Measurements from ENCODE around the gene FOSL1. TPM values are rescaled to one million over a fixed set of nuclear protein-coding genes. Genes with fewer than 3 reads are reported as not detected.

FOSL1 gene
- total RNA-seq, 1 experiment from 2014 or later, result 2.7 TPM

DNA sequence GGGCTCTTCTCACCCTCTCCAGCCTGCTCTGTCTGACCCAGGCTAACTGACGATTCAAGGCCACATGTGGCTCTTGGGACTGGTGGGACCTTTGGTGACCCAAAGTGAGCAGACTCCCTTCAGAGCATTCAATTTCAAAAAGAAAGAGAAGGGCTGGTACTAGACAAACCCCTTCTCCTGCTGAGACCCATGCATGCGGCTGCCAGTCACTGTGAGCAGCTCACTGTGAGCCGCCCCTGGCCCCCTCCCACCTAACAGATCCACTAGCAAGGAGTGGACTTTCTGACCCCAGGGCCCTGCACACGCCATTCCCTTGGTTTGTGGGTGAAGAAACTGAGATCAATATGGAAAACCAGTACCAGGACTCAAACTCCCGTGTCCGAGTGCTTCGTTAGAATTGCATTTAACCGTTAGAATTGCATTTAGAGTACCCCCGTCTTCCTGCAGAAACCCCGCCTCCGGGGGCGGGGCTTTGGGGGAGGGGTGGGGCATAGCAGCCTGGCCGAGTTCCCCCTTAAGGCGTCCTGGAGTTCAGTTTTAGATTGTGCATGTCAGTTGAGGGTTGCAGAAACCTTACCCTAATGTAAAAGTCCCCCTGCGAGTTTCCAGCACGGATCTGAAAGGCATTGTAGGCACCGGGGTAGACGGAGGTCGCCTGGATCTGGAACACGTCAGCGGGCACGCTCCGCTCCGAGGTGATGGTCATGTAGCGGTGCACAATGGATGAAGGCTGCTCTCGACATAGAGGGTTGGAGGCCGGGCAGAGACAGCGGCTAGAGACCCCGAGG is 32.7 kb downstream of the FOSL1 start:
- Histone ChIP-seq H3K9me3 (no peaks in the 10 kb centered on the region), H3K27me3 (replicated peaks; ENCODE audit: control insufficient read depth, insufficient read depth, low read length) (no peaks in the 10 kb centered on the region), H3K36me3 (ENCODE audit: control insufficient read depth, insufficient read depth, low read length) (no peaks in the 10 kb centered on the region), H3K4me3 (ENCODE audit: low read depth, low read length) (no peak overlapping the region), H3K4me1 (no peaks in the 10 kb centered on the region)
- Mint-ChIP-seq H3K4me1 (ENCODE audit: low read depth, unreplicated experiment) (no peaks in the 10 kb centered on the region), H3K27ac (ENCODE audit: unreplicated experiment) (no peak overlapping the region), H3K27me3 (ENCODE audit: insufficient read depth, unreplicated experiment) (no peaks in the 10 kb centered on the region), H3K9me3 (ENCODE audit: unreplicated experiment) (no peaks in the 10 kb centered on the region), H3K36me3 (ENCODE audit: insufficient read depth, unreplicated experiment) (peaks cover 55% of the 10 kb centered on the region), H3K4me3 (ENCODE audit: unreplicated experiment) (no peak overlapping the region)
- DNase-seq, result no peak
- POLR2A ChIA-PET, result interaction anchor here (2.2 kb wide), 1 partner anchor 8 kb away, joined by 9 read pairs; no protein-coding TSS in a partner anchor
- intact Hi-C loops (cut with micrococcal nuclease; ENCODE audit: unreplicated experiment), result no loop called here
- TF ChIP-seq, protein P1, sequence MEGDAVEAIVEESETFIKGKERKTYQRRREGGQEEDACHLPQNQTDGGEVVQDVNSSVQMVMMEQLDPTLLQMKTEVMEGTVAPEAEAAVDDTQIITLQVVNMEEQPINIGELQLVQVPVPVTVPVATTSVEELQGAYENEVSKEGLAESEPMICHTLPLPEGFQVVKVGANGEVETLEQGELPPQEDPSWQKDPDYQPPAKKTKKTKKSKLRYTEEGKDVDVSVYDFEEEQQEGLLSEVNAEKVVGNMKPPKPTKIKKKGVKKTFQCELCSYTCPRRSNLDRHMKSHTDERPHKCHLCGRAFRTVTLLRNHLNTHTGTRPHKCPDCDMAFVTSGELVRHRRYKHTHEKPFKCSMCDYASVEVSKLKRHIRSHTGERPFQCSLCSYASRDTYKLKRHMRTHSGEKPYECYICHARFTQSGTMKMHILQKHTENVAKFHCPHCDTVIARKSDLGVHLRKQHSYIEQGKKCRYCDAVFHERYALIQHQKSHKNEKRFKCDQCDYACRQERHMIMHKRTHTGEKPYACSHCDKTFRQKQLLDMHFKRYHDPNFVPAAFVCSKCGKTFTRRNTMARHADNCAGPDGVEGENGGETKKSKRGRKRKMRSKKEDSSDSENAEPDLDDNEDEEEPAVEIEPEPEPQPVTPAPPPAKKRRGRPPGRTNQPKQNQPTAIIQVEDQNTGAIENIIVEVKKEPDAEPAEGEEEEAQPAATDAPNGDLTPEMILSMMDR (IDR thresholded peaks at IDR 0.05; ENCODE audit: insufficient read depth in 1 of 2, low read depth in 1 of 2, low read length in 1 of 2, severe bottlenecking in 1 of 2, unreplicated experiment in 1 of 2), result no peak
- BruUV-seq (replicated peaks), result no TSS peak
- CTCF ChIA-PET, result interaction anchor here (4.3 kb wide), 1 partner anchor 21 kb away, joined by 37 read pairs; the partner anchor contains the start of gene FIBP

DNA sequence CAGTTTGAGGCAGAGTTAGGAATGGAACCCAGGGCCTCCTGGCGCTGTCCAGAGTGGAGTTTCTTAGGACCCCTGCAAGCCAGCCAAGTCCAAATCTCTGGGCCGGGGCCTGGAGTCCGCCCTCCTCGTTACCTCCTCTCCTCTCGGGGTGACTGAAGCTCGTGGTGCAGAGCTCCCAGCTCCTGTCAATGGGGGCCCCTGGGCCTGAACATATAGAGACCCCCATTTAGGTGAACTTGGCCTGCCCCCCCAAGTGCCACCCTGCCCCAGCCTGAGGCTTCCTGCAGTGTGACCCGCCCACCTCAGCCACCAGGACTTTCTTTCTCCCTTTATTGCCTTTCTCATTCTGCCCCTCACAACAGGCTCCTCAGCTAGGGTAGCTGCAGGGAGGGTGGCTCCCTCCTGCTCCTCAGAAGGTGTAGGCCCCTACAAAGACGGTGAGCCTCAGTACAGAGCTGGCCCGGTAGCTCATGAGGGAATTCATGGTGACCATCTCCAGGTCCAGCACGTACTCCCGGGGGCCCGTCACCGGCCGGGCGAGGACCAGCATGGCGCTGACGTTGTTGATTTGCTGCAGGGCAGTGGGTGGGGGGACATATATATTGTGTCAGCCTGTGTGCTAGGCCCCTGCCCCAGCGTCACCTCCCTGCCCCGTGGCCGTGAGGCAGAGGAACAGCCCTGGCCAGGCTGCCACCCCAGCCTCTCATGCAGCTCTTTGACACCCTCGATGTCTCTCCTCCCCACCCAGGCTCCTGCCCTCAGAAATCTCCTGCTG is 33.5 kb downstream of the FOSL1 start:
- Mint-ChIP-seq H3K27me3 (ENCODE audit: insufficient read depth, unreplicated experiment) (no peaks in the 10 kb centered on the region), H3K36me3 (ENCODE audit: insufficient read depth, unreplicated experiment) (peaks cover 52% of the 10 kb centered on the region), H3K4me3 (ENCODE audit: unreplicated experiment) (no peak overlapping the region), H3K9me3 (ENCODE audit: unreplicated experiment) (no peaks in the 10 kb centered on the region), H3K4me1 (ENCODE audit: low read depth, unreplicated experiment) (no peaks in the 10 kb centered on the region), H3K27ac (ENCODE audit: unreplicated experiment) (no peak overlapping the region)
- Histone ChIP-seq H3K27me3 (replicated peaks; ENCODE audit: control insufficient read depth, insufficient read depth, low read length) (no peaks in the 10 kb centered on the region), H3K4me3 (ENCODE audit: low read depth, low read length) (no peak overlapping the region), H3K9me3 (no peaks in the 10 kb centered on the region), H3K36me3 (ENCODE audit: control insufficient read depth, insufficient read depth, low read length) (no peaks in the 10 kb centered on the region), H3K4me1 (peaks cover 2% of the 10 kb centered on the region)
- no TSS peak for BruUV-seq (replicated peaks)
- TF ChIP-seq, protein P1 (IDR thresholded peaks at IDR 0.05; ENCODE audit: insufficient read depth in 1 of 2, low read depth in 1 of 2, low read length in 1 of 2, severe bottlenecking in 1 of 2, unreplicated experiment in 1 of 2), result no peak
- intact Hi-C loops (cut with micrococcal nuclease; ENCODE audit: unreplicated experiment), result no loop called here
- POLR2A ChIA-PET, result no interaction called here
- DNase-seq, result no peak
- CTCF ChIA-PET, result no interaction called here

GRCh38 chr11:65865550-65866172 is 34.5 kb downstream of the FOSL1 start:
- Mint-ChIP-seq H3K9me3 (ENCODE audit: unreplicated experiment) (no peaks in the 10 kb centered on the region), H3K4me1 (ENCODE audit: low read depth, unreplicated experiment) (no peaks in the 10 kb centered on the region), H3K27ac (ENCODE audit: unreplicated experiment) (no peak overlapping the region), H3K36me3 (ENCODE audit: insufficient read depth, unreplicated experiment) (peaks cover 52% of the 10 kb centered on the region), H3K4me3 (ENCODE audit: unreplicated experiment) (no peak overlapping the region), H3K27me3 (ENCODE audit: insufficient read depth, unreplicated experiment) (no peaks in the 10 kb centered on the region)
- no peaks in the 10 kb centered on the region for H3K27me3 ChIP-seq (replicated peaks; ENCODE audit: control insufficient read depth, insufficient read depth, low read length)
- peaks cover 8% of the 10 kb centered on the region for H3K4me1 ChIP-seq
- H3K4me3 ChIP-seq (ENCODE audit: low read depth, low read length), result no peak overlapping the region
- BruUV-seq (replicated peaks), result no TSS peak
- H3K36me3 ChIP-seq (ENCODE audit: control insufficient read depth, insufficient read depth, low read length), result no peaks in the 10 kb centered on the region
- no peaks in the 10 kb centered on the region for H3K9me3 ChIP-seq
- ChIA-PET POLR2A (interaction anchor here (0.7 kb wide), 2 partner anchors 7 to 65 kb away, joined by 3 read pairs; no protein-coding TSS in a partner anchor), CTCF (no interaction called here)
- no peak for DNase-seq
- intact Hi-C loops (cut with micrococcal nuclease; ENCODE audit: unreplicated experiment), result no loop called here
- TF ChIP-seq, protein P1 (IDR thresholded peaks at IDR 0.05; ENCODE audit: insufficient read depth in 1 of 2, low read depth in 1 of 2, low read length in 1 of 2, severe bottlenecking in 1 of 2, unreplicated experiment in 1 of 2), result no peak

All from Caco-2 (cell line).